Activated CD4-positive, CD25-positive, alpha-beta regulatory T cell treated with anti-CD3 and anti-CD28 coated beads, Interleukin-2, amount 50 U/mL, for 16 hours (primary cell): ENCODE results near the gene COPZ1.
"Not testable (repeated sequence)": the region's sequence is repeated elsewhere in the genome, so short reads cannot be mapped to it uniquely, and the experiment has no call there.

Experiments
- DNase-seq: peaks from one replicate; pipeline ENCODE4 v3.0.0-alpha.2; 2020; ENCODE audit warnings: low read depth, low spot score

The COPZ1 gene

GRCh38 chr12:54331461-54331860 is 6.5 kb downstream of the COPZ1 start:
- no peak for DNase-seq

GRCh38 chr12:54333420-54334034 is 8.6 kb downstream of the COPZ1 start:
- no peak for DNase-seq

GRCh38 chr12:54337280-54337842 is 12.4 kb downstream of the COPZ1 start:
- DNase-seq = no peak

GRCh38 chr12:54337854-54338650 is 13.1 kb downstream of the COPZ1 start:
- no peak for DNase-seq

- no peak for DNase-seq
Measured at GRCh38 chr12:54338698-54339296, 13.9 kb downstream of the COPZ1 start.

GRCh38 chr12:54340846-54341245 is 15.9 kb downstream of the COPZ1 start:
- DNase-seq = no peak

- no peak for DNase-seq
Measured at GRCh38 chr12:54341378-54342300, 16.7 kb downstream of the COPZ1 start.

- DNase-seq = no peak
Measured at GRCh38 chr12:54349036-54349435, 24.1 kb downstream of the COPZ1 start.

- DNase-seq = no peak
Measured at GRCh38 chr12:54349679-54350078, 24.7 kb downstream of the COPZ1 start.

GRCh38 chr12:54350743-54351142 is 25.8 kb downstream of the COPZ1 start:
- no peak for DNase-seq

- no peak for DNase-seq
Measured at GRCh38 chr12:54351341-54351740, 26.4 kb downstream of the COPZ1 start.

- DNase-seq = no peak
Measured at GRCh38 chr12:54352022-54352531, 27.1 kb downstream of the COPZ1 start.

GRCh38 chr12:54352891-54353874 is 28.3 kb downstream of the COPZ1 start:
- no peak for DNase-seq

GRCh38 chr12:54354271-54354670 is 29.3 kb downstream of the COPZ1 start:
- not testable (repeated sequence) for DNase-seq

- no peak for DNase-seq
Measured at GRCh38 chr12:54355104-54355815, 30.3 kb downstream of the COPZ1 start.

- no peak for DNase-seq
Measured at GRCh38 chr12:54356228-54356627, 31.3 kb downstream of the COPZ1 start.

- DNase-seq = no peak
Measured at GRCh38 chr12:54356951-54357356, 32.0 kb downstream of the COPZ1 start.

GRCh38 chr12:54357506-54358190 is 32.7 kb downstream of the COPZ1 start:
- no peak for DNase-seq
